HL-60 (cell line): Measurements from ENCODE around the gene SENP1.

Experiments used
- TF ChIP-seq, protein P1 (sequence below): IDR thresholded peaks from 2 replicates; pipeline ENCODE4 v1.6.1; 2012; ENCODE audit warnings: low read depth; ENCODE audit not compliant: insufficient replicate concordance
- TF ChIP-seq, protein P2 (sequence below): IDR thresholded peaks from one replicate; pipeline ENCODE4 v1.5.1; 2011; ENCODE audit warnings: low read length, control low read depth, inconsistent platforms; ENCODE audit not compliant: insufficient read depth

DNA sequence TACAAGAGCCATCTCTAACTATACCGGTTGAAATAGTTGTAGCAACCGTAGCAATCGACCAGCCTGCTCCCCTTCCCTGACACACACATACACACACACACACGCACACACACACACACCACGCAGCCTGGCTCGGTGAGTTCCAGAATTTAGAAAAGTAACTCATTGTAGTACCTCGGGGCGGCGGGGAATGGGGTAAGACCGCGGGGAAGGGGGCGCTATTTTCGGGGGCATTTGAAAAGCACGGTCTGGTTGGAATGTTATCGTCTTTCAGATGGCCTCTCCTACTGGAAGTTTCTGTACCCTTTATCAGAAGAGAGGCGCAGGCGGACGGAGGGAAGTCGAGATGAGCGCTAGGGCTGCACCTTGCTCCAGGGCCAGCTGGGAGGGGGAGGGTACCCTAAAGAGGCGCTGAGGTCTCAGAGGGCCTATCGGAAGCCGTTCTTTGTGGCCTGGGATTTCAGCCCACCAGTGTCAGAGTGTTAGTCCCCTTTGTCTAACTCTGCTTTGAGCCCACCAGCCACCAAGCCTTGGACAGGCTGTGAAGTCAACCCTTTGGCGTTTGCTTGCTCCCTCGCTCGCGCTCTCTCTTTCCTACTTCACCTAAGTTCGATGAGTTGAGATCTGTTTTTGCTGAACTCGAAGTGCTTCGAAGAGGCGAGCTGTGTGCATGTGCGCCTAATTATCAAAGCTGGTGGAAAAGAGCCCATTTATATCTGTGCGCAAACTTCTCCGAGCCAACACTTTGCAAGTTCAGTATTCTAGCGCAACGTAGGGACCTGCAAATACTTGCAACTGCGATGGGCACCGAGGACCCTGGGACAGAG lies 102.4 kb downstream of the SENP1 start:
- TF ChIP-seq, protein P1, sequence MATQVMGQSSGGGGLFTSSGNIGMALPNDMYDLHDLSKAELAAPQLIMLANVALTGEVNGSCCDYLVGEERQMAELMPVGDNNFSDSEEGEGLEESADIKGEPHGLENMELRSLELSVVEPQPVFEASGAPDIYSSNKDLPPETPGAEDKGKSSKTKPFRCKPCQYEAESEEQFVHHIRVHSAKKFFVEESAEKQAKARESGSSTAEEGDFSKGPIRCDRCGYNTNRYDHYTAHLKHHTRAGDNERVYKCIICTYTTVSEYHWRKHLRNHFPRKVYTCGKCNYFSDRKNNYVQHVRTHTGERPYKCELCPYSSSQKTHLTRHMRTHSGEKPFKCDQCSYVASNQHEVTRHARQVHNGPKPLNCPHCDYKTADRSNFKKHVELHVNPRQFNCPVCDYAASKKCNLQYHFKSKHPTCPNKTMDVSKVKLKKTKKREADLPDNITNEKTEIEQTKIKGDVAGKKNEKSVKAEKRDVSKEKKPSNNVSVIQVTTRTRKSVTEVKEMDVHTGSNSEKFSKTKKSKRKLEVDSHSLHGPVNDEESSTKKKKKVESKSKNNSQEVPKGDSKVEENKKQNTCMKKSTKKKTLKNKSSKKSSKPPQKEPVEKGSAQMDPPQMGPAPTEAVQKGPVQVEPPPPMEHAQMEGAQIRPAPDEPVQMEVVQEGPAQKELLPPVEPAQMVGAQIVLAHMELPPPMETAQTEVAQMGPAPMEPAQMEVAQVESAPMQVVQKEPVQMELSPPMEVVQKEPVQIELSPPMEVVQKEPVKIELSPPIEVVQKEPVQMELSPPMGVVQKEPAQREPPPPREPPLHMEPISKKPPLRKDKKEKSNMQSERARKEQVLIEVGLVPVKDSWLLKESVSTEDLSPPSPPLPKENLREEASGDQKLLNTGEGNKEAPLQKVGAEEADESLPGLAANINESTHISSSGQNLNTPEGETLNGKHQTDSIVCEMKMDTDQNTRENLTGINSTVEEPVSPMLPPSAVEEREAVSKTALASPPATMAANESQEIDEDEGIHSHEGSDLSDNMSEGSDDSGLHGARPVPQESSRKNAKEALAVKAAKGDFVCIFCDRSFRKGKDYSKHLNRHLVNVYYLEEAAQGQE = no peak
- TF ChIP-seq, protein P2, sequence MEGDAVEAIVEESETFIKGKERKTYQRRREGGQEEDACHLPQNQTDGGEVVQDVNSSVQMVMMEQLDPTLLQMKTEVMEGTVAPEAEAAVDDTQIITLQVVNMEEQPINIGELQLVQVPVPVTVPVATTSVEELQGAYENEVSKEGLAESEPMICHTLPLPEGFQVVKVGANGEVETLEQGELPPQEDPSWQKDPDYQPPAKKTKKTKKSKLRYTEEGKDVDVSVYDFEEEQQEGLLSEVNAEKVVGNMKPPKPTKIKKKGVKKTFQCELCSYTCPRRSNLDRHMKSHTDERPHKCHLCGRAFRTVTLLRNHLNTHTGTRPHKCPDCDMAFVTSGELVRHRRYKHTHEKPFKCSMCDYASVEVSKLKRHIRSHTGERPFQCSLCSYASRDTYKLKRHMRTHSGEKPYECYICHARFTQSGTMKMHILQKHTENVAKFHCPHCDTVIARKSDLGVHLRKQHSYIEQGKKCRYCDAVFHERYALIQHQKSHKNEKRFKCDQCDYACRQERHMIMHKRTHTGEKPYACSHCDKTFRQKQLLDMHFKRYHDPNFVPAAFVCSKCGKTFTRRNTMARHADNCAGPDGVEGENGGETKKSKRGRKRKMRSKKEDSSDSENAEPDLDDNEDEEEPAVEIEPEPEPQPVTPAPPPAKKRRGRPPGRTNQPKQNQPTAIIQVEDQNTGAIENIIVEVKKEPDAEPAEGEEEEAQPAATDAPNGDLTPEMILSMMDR = no peak
